NT2/D1 (cell line): ENCODE data around the gene EOMES.

Experiments
- SUZ12 ChIP-seq: IDR thresholded peaks from 2 replicates; pipeline ENCODE4 v1.6.1; 2011; ENCODE audit not compliant: insufficient read length, insufficient read depth; ENCODE audit errors: extremely low read depth
- YY1 ChIP-seq: IDR thresholded peaks from 2 replicates; pipeline ENCODE4 v1.6.1; 2011; ENCODE audit not compliant: insufficient read length, insufficient read depth
- ZNF274 ChIP-seq: IDR thresholded peaks from 2 replicates; pipeline ENCODE4 v1.6.1; 2011; ENCODE audit warnings: mild to moderate bottlenecking, low read depth, low read length

DNA sequence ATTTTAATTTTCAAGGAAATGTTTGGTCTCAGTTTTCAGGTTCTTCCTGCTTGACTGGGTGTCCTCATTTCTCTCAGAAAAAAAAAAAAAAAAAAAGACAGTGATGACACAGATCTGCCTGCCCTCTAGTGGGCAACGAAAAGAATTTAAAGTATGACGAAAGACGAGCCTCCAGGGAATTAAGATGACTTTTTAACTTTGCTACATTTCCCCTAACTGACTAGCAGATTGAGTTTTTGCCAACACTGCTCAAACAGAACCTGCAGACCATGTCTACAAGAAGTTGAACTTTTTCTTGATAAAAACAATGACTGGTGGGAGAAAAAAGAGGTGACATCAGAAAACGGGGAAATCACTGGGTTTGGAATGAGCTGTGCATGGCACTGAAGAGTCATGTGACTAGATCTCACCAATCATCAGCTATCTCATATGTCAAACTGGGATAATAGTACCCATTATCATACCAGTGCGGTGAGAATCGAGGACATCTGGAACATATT, 40.8 kb downstream of the EOMES start:
- no peak for TF ChIP-seq YY1
- no peak for TF ChIP-seq ZNF274
- TF ChIP-seq SUZ12, result no peak
